Cardiac fibroblast (primary cell): ENCODE data around the gene CYYR1.

Source experiments
- DNase-seq, 2 donors: peaks; one replicate each; pipeline versions ENCODE4 v3.0.0 to v3.0.0-alpha.2; 2010; ENCODE audit warnings: low read depth in 2 of 2
- H3K4me3 ChIP-seq, 2 donors: replicated peaks in 1 of 2; 1 replicate in 1 of 2; 2 replicates in 1 of 2; pipeline ENCODE4 v1.5.1; 2011; ENCODE audit warnings: low read depth in 2 of 2, low read length in 2 of 2, mild to moderate bottlenecking in 2 of 2, moderate library complexity in 1 of 2
- TF ChIP-seq, protein P1 (sequence below): IDR thresholded peaks from one replicate; pipeline ENCODE4 v1.5.1; 2011; ENCODE audit warnings: low read depth, mild to moderate bottlenecking, low read length, inconsistent platforms

CYYR1 gene

GRCh38 chr21:26448751-26449150 lies 124.3 kb downstream of the CYYR1 start:
- TF ChIP-seq, protein P1, sequence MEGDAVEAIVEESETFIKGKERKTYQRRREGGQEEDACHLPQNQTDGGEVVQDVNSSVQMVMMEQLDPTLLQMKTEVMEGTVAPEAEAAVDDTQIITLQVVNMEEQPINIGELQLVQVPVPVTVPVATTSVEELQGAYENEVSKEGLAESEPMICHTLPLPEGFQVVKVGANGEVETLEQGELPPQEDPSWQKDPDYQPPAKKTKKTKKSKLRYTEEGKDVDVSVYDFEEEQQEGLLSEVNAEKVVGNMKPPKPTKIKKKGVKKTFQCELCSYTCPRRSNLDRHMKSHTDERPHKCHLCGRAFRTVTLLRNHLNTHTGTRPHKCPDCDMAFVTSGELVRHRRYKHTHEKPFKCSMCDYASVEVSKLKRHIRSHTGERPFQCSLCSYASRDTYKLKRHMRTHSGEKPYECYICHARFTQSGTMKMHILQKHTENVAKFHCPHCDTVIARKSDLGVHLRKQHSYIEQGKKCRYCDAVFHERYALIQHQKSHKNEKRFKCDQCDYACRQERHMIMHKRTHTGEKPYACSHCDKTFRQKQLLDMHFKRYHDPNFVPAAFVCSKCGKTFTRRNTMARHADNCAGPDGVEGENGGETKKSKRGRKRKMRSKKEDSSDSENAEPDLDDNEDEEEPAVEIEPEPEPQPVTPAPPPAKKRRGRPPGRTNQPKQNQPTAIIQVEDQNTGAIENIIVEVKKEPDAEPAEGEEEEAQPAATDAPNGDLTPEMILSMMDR, result no peak
- H3K4me3 ChIP-seq, result no peak overlapping the region
- peak; percentile 49 to 76 for DNase-seq

DNA sequence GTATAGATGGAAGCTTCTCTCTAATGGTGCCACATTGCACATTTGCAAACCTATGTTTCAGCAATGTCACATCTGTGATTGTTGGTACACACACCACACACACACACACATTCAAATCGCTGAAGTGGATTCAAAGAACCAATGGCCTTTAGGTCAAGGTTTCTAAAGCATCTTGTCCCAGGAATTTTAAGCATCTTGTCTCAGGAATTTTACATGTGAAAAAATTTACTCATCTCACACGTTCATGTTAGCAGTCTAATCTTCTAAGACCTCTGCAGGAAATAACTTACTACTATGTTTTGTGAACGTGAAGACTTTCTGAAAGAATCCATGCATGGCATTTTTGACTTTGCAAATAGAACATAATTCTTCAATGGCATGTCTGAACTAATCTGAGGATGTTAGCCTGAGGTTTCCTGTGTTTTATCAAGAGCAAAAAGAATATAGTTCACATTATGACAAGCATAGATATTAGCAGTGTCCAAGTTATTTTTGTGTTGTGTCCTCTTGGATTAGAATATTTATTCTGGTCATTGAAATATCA lies 125.1 kb downstream of the CYYR1 start:
- no peak overlapping the region for H3K4me3 ChIP-seq
- no peak for DNase-seq
- TF ChIP-seq, protein P1, result no peak

DNA sequence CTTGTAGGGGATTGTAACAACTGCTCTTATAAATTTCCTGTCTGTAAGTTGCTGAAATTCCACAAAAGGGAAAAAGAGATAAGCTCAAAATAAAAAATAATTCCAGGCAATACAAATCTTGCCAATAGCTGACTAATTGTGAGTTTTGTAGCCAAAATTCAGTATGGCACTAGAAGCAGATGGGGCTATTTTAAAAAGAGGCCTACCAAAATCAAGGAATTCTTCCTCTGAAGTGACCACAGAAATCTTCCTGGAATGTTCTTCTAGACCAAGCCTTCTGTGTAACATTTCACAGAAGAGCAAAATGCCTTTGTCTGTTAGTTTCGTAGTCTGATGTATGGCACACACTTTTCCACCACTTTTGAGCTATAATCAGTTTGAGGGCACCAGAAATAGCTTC lies 127.6 kb downstream of the CYYR1 start:
- peak; percentile 41 to 74 for DNase-seq
- H3K4me3 ChIP-seq, result no peak overlapping the region
- TF ChIP-seq, protein P1, result no peak

DNA sequence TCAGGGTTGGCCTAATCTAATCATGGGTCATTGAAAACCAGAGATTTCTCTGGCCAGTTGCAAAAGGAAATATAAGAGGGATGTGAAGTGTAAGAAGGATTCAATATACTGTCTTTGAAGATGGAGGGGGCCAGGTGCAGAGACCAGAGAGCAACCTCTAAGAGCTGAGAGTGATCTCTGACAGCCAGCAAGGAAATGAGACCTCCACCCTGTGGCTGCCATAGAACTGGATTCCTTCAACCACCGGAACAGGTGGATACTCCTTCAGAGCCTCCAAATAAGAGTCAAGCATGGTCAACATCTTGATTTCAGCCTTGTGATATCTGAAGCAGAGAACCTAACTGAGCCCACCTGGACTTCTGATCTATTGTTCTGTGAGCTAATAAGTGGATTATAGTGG lies 128.4 kb downstream of the CYYR1 start:
- no peak for DNase-seq
- TF ChIP-seq, protein P1, result no peak
- no peak overlapping the region for H3K4me3 ChIP-seq

- TF ChIP-seq, protein P1, result no peak
- H3K4me3 ChIP-seq, result no peak overlapping the region
- no peak for DNase-seq
These were observed 129.2 kb downstream of the CYYR1 start for GRCh38 chr21:26443867-26444266.

DNA sequence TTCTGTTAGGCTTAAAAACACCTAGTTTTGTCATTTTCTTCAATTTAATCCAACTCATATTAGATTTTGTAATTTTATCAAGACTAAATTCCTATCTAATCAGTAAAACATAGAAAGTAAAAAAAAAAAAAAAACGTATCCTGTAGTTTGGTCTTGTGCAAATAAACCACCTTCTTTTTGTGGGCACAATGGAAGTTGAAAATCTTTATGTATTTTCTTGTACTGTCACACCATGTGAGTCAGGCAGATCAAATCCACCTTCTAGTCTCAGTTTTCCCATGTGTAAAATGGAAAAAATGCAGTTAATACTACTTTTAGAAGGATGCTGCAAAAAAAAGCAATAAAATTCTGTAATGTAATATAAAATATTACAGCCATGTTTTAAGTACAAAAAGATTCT lies 129.8 kb downstream of the CYYR1 start:
- TF ChIP-seq, protein P1, result no peak
- no peak overlapping the region for H3K4me3 ChIP-seq
- no peak for DNase-seq

DNA sequence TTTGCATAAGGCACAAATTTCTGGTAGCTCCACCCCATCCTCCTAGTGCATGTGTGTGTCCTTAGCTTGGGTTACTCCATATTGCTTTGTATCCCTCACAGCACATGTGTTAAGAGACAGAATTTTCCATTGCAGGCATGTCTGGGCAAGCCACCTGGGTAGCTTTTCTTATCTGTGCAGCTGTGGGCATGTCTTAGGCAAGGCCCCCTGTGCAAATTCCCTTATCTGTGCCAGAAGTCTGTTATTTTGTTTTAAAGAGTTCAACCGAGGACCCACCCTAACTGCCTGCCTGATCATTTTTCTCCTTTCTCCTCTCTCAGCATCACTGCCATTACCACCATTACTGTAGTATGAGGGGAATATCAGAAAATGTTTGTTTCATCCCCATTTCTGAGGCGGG lies 131.9 kb downstream of the CYYR1 start:
- H3K4me3 ChIP-seq, result no peak overlapping the region
- DNase-seq, result no peak
- TF ChIP-seq, protein P1, result no peak
